ENCODE data around the gene PDZD2.

- no peak for TF ChIP-seq CTCF (IDR thresholded peaks at IDR 0.05)
- TF ChIP-seq POLR2A (IDR thresholded peaks at IDR 0.05), result no peak
Measured at GRCh38 chr5:31663519-31663918, 24.6 kb downstream of the PDZD2 start.
